ENCODE data around the gene OSBPL1A.

The OSBPL1A gene

DNA sequence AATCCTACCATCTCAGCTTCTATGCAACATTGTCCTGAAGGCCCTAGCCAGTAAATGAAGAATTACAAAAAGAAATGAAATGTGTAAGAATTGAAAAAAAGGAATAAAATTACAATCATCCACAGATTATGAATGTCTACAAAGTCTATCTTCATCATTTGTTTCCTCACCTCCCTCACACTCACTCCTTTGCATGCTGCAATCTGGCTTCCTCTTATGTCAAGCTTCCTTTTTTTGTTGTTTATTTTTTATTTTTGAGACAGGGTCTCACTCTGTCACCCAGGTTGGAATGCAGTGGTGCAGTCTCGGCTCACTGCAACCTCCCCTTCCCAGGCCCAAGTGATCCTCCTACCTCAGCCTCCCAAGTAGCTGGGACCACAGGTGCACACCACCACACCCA is 129.7 kb downstream of the OSBPL1A start:
- DNase-seq (ENCODE audit: low read depth) = no peak

- DNase-seq (ENCODE audit: low read depth) = no peak
These were observed 131.5 kb downstream of the OSBPL1A start for GRCh38 chr18:24266131-24266530.

GRCh38 chr18:24265502-24266064 is 132.0 kb downstream of the OSBPL1A start:
- DNase-seq (ENCODE audit: low read depth) = no peak

- no peak for DNase-seq (ENCODE audit: low read depth)
These were observed 134.6 kb downstream of the OSBPL1A start for GRCh38 chr18:24263050-24263449.

DNA sequence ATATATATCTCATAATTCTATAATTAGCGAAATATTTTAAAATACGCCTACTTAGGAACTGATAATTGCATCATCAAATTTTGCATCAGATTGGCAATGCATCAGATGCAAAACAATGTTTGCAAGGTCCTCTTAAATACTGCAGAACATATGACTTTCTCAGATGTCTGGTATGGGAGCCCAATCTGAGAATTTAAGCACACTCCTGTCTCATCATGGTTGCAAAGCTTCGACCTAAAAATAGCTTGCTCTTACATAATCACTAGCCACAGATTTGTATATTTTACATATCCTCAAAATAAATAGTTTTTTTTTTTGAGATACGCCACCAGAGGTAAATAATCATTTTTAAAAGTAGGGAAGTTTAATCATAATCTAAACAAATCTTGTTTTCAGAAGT is 135.5 kb downstream of the OSBPL1A start:
- DNase-seq (ENCODE audit: low read depth) = no peak

GRCh38 chr18:24259869-24260641 is 137.6 kb downstream of the OSBPL1A start:
- no peak for DNase-seq (ENCODE audit: low read depth)

DNA sequence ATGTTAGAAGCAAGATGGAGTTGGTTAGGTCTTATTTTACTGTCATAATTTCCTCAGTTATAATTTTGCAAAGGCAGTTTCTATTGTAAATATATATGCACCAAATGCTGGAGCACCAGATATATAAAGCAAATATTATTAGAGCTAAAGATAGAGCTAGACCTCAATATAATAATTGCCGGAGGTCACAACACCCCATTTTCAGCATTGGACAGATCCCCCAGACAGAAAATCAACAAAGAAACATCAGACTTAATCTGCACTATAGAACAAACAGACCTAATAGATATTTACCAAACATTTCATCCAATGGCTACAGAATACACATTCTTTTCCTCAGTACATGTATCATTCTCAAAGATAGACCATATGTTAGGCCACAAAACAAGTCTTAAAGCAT is 143.6 kb downstream of the OSBPL1A start:
- DNase-seq (ENCODE audit: low read depth) = no peak

GRCh38 chr18:24249716-24250115 is 147.9 kb downstream of the OSBPL1A start:
- no peak for DNase-seq (ENCODE audit: low read depth)

DNA sequence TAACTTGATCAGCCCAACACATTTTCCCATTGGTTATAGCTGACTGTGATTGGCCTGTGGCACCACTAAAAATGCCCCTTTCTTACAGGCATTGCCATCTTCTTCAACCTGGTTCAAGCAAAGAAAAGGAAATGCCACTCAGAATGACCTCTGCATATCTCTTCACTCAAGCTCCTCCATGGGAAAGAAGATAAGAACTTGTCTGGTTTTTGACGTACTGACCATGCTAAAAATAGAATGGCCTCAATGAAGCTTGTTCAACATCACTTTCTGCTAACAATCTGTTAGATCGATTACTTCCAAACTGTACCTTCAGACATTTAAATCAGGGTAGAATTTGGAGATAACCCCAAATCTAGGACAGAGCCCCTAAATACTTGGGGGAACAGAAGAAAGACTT is 149.3 kb downstream of the OSBPL1A start:
- DNase-seq (ENCODE audit: low read depth) = no peak

- no peak for DNase-seq (ENCODE audit: low read depth)
These were observed 151.5 kb downstream of the OSBPL1A start for GRCh38 chr18:24246143-24246542.

GRCh38 chr18:24244698-24245097 is 152.9 kb downstream of the OSBPL1A start:
- DNase-seq (ENCODE audit: low read depth) = no peak

DNA sequence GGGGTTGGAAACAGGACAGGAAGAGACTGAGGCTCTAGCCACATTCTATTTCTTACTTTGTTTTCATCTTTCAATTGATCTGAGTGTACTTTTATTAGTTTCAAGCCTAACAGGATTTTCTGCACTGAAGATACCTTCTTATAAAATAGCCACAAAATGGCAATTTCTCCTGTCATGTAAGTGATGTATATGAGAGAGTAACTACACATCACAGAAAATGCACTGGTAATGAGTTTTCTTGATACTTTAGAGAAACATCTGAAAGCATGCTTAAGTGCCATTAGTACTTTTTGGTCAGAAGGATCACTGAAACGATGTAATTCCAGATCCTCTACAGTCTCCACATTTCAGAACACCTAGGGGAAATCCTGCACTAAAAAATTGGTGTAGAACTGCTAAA is 153.9 kb downstream of the OSBPL1A start:
- DNase-seq (ENCODE audit: low read depth) = no peak

DNA sequence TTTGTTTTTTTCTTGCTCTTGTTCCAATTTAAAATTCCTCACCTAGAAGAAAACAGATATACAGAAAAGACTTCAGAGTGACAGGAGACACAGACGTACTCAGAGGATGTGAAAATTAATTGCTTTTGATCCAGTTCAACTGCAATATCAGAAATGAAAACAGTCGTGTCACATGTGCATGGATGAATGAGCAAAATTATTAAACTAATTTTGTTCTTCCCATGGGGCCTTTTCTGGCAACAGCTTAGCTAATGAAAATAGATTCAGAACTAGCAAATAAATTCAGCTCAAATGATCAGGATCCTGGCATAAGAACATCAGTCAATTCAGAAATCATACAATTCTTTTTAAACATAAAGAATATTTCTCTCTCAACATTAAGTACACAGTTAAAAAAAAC is 158.3 kb downstream of the OSBPL1A start:
- no peak for DNase-seq (ENCODE audit: low read depth)

DNA sequence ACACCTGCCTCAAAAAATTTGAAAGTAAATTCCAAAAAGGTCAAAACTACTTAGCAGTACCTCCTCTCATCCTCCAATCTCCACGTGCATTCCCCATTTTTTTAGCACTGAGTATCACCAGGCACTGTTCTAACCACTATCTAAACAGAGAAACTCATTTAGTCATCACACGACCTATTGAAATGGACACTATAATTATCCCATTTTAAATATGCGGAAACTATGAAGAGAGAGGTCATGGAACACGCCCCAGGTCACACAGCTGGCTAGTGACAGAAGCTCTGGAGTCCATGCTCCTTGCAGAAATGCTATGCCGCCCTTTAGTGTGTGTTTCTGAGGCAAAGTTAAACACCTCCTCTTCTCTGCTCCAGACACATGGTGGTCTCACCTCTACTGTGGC is 159.2 kb downstream of the OSBPL1A start:
- no peak for DNase-seq (ENCODE audit: low read depth)

GRCh38 chr18:24234850-24235418 is 162.7 kb downstream of the OSBPL1A start:
- no peak for DNase-seq (ENCODE audit: low read depth)

GRCh38 chr18:24234330-24234729 is 163.3 kb downstream of the OSBPL1A start:
- DNase-seq (ENCODE audit: low read depth) = no peak

GRCh38 chr18:24232800-24233199 is 164.8 kb downstream of the OSBPL1A start:
- DNase-seq (ENCODE audit: low read depth) = no peak

GRCh38 chr18:24231773-24232735 is 165.6 kb downstream of the OSBPL1A start:
- DNase-seq (ENCODE audit: low read depth) = peak; percentile 10

DNA sequence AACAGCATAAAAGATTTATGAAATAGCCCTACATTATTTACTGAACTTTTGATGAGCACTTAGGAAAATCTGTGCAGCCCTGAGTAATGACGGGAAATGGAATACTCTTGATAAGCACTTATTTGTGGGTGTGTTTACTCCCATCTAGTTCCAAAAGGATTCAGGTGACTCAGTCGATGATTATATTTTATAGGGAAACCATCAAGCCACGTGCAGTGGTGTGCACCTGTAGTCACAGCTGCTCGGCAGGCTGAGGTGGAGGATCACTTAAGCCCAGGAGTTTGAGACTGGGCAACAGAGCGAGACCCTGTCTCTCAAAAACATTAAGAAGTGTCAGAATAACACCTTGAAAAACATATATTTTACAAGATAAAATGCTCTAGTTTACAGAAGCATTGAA is 166.9 kb downstream of the OSBPL1A start:
- DNase-seq (ENCODE audit: low read depth) = no peak

DNA sequence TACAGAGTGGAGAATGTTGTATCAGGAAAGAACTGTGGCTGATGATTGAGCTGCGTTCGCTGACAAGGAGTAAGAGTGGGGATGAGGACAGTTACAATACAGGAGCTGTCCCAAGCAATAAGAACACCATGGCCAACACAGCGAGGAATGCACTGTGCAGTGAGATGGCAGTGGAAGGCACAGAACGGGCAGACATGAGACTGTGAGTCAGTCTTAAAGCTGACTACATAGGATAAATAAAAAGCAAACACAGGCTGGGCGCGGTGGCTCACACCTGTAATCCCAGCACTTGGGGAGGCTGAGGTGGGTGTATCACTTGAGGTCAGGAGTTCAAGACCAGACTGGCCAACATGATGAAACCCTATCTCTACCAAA is 169.0 kb downstream of the OSBPL1A start:
- DNase-seq (ENCODE audit: low read depth) = no peak

GRCh38 chr18:24227977-24228666 is 169.5 kb downstream of the OSBPL1A start:
- peak; percentile 36 for DNase-seq (ENCODE audit: low read depth)

- DNase-seq (ENCODE audit: low read depth) = no peak
These were observed 177.3 kb downstream of the OSBPL1A start for GRCh38 chr18:24220318-24220688.
